HG02885 (cell line): ENCODE data around the gene LCAT.
A peak's percentile ranks its signal among the peaks of the same experiment; 100 is the strongest.
"Not testable (repeated sequence)": the region's sequence is repeated elsewhere in the genome, so short reads cannot be mapped to it uniquely, and the experiment has no call there.

Experiments used
- ATAC-seq: cut with Tn5 transposase; IDR thresholded peaks from one replicate; pipeline ENCODE4 v1.9.1; 2021; ENCODE audit warnings: mild to moderate bottlenecking; ENCODE audit not compliant: unreplicated experiment, poor library complexity

Gene LCAT

GRCh38 chr16:67917140-67917851 lies 26.6 kb downstream of the LCAT start:
- no peak for ATAC-seq

DNA sequence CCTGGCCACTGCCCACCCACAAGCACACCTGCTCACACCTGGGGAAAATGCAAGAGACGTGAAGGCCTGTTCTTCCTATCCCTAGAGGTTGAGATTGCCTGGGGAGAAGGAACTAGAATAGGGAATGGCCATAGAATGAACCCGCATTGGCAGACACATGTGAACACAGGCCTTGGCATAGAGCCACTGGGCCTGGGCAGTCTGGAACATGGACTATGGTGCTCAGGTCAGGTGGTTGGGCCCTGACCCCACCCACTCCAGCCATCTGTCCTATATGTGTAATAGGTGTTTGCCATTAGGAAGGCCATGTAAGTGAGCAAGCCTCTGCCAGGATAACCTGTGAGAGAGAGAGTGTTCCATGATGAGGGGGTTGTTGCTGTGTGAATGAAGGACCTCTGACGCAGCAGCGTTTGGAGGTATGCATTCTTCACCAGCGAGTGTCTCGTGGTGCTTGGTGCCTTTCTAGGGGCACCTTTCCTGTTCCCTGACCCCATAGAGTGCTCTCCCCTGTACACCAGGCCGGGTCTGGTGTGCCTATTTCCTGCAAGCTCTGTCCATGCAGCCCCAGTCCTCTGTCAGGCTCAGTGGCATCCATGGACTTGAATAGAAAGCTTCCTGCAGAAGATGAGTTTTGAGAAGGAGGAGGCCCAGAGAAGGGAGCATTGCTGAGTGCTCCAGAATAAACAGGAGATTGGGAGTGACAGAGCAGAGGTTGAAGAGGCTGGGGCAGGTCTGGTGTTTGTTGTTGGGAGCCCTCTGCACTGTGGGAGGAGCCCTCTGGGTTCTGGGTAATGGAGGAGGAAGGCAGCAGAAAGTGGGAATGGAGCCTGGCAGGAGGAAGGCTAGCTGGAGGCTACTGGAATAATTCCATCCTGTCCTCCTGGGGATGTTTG lies 27.8 kb downstream of the LCAT start:
- no peak for ATAC-seq

DNA sequence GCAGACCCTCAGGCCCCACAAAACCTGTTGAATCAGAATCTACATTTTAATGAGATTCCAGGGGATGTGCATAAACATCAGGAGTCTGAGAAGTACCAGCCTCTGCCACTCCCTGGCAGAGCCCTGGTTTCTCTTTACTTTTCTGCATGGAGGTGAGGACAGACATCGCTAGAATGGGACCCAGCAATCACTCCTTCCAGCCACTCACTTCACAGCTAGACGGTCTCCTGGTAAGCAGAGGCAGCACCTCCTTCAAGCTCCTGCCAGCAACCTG lies 28.5 kb downstream of the LCAT start:
- not testable (repeated sequence) for ATAC-seq

DNA sequence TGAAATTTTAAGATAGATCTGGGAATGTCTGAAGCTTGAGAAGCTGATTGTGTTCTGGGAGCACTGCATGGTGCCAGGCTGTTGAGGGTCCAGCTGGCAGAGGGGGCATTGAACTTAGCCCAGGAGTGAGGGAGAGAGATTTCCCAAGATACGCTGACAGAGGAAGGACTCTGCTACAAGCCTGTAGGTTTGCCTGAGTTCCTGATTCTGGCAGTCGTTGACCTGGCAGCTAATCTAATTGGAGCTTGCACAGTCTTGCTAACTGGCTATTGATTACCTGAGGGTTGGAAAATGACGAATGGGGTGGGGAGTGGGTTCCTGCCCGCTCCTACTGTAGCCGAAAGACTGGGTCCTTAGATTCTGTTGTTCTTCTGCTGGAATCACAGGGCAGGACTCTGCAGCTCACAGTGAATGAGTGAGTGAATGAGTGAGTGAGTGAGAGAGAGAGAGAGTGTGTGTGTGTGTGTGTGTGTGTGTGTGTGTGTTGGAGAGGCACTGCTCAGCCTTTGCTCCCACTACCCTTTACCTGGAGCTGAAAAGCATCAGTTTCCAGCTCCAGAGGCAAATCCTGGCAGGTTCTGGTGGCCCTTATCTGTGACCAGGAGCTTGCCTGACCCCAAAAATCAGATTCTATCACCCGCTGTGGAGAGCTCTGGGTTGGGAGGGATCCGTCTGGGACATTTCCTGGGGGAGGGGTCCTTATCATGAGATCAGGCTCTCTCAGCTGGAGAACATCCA lies 29.0 kb downstream of the LCAT start:
- no peak for ATAC-seq

- no peak for ATAC-seq
Observed at GRCh38 chr16:67910158-67910557, 33.8 kb downstream of the LCAT start.

DNA sequence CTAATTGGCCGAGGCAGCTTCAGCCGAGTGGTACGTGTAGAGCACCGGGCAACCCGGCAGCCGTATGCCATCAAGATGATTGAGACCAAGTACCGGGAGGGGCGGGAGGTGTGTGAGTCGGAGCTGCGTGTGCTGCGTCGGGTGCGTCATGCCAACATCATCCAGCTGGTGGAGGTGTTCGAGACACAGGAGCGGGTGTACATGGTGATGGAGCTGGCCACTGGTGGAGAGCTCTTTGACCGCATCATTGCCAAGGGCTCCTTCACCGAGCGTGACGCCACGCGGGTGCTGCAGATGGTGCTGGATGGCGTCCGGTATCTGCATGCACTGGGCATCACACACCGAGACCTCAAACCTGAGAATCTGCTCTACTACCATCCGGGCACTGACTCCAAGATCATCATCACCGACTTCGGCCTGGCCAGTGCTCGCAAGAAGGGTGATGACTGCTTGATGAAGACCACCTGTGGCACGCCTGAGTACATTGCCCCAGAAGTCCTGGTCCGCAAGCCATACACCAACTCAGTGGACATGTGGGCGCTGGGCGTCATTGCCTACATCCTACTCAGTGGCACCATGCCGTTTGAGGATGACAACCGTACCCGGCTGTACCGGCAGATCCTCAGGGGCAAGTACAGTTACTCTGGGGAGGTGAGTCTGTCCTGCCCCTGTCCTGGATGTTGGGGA lies 34.7 kb downstream of the LCAT start:
- no peak for ATAC-seq

DNA sequence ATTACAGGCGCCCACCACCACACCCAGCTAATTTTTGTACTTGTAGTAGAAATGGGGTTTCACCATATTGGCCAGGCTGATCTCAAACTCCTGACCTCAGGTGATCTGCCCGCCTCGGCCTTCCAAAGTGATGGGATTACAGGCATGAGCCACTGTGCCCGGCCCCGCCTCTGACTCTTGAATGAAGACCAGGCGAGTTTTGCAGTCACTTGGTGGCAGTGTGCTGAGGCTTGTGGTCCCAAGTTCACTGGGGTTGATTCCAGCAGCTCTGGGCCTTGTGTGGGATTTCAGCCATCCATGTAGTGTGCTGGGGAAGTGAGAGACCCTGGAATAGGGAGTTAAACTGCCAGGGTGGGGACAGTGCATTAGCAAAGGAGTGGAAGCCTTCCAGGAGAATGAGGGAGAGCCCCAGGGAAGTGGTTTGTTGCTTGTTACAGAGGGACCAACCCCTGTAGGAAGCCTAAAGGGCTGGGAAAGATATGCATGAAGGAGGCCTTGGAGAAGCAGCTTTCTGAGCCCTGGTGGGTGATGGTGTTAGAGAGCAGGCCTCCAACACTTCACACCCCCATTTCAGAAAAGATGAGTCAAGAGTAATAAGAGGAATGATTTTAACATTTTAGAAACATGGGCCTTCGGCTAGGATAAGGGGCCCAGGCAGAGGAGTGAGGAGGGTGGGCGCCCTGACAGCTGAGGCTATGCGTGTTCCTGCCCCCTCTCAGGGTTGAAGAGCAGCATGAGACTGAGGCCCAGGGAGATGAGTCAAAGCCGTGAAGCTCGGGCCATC lies 36.3 kb downstream of the LCAT start:
- ATAC-seq = no peak

- ATAC-seq = no peak
Observed at GRCh38 chr16:67902831-67903230, 41.1 kb downstream of the LCAT start.

GRCh38 chr16:67901734-67902133 lies 42.2 kb downstream of the LCAT start:
- no peak for ATAC-seq

GRCh38 chr16:67897231-67897630 lies 46.7 kb downstream of the LCAT start:
- no peak for ATAC-seq

GRCh38 chr16:67893743-67894399 lies 50.0 kb downstream of the LCAT start:
- ATAC-seq = no peak

GRCh38 chr16:67892899-67893742 lies 50.8 kb downstream of the LCAT start, which contains the start of gene PSKH1:
Gene PSKH1 (plus strand): TSS chr16:67893254. CDS start chr16:67908750, 15,496 bp downstream.
- peak; percentile 91 for ATAC-seq

GRCh38 chr16:67892375-67892774 lies 51.5 kb downstream of the LCAT start:
- ATAC-seq = no peak
